Erythroblast (primary cell): ENCODE measurements around the gene HYCC1.

Experiments
- GATA1 ChIP-seq: IDR thresholded peaks from 2 replicates; pipeline ENCODE4 v1.6.1; 2011; ENCODE audit warnings: low read depth, mild to moderate bottlenecking, control low read depth, low read length, moderate library complexity
- POLR2A ChIP-seq: IDR thresholded peaks from 2 replicates; pipeline ENCODE4 v1.6.1; 2011; ENCODE audit warnings: mild to moderate bottlenecking, low read length

DNA sequence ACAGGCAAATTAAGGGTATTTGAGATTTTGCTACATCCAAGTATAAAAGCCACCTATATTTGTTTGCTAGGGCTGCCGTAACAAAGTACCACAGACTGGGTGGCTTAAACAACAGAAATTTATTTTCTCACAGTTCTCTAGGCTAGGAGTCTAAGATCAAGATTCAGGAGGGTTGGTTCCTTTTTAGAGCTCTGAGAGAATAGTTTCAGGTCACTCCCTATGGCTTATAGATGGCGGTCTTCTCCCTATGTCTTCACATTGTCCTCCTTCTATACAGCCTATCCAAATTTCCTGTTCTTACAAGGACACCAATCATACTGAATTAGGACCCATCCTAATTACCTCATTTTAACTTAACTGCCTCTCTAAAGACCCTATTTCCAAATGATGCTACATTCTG lies 11.2 kb downstream of the HYCC1 start:
- no peak for TF ChIP-seq POLR2A
- TF ChIP-seq GATA1 = no peak
